NB4 (cell line): ENCODE data around the gene VASH2.

Experiments used
- DNase-seq: peaks from one replicate; pipeline ENCODE4 v3.0.0; 2010; ENCODE audit warnings: low read depth
- H3K4me3 ChIP-seq: one replicate; pipeline ENCODE4 v1.5.1; 2011; ENCODE audit warnings: mild to moderate bottlenecking, low read depth, low read length, moderate library complexity
- MYC ChIP-seq: IDR thresholded peaks from 2 replicates; pipeline ENCODE4 v1.6.1; 2011; ENCODE audit warnings: low read depth, low read length
- POLR2A ChIP-seq: IDR thresholded peaks from 2 replicates; pipeline ENCODE4 v1.6.1; 2011; ENCODE audit warnings: mild to moderate bottlenecking; ENCODE audit not compliant: insufficient read length; ENCODE audit errors: extremely low read depth
- TF ChIP-seq, protein P1 (sequence below): IDR thresholded peaks from 2 replicates; pipeline ENCODE4 v1.6.1; 2011; ENCODE audit warnings: low read depth, low read length
- TF ChIP-seq, protein P2 (sequence below): IDR thresholded peaks from one replicate; pipeline ENCODE4 v1.5.1; 2012; ENCODE audit warnings: low read depth, low read length

VASH2 gene

DNA sequence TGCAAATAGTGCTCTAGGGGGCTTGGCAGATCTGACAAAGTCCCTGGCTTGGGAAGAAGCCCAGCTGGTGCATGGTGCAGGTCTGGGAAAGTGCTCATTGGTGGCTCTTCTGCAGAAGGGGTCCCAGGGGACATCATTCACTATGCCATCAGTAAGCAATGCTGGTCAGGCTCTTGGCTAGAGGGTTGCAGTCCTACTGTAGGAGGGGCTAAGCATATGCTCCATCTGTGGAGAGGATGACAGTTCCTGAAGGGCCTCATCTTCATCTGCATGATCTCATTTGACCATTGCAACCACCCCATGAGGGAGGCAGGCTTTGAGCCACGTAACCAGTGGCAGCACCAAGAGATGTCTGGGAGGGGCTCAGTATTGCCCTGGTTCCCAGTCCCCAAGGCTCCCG lies 31.5 kb upstream of the VASH2 start:
- H3K4me3 ChIP-seq: no peak overlapping the region

DNA sequence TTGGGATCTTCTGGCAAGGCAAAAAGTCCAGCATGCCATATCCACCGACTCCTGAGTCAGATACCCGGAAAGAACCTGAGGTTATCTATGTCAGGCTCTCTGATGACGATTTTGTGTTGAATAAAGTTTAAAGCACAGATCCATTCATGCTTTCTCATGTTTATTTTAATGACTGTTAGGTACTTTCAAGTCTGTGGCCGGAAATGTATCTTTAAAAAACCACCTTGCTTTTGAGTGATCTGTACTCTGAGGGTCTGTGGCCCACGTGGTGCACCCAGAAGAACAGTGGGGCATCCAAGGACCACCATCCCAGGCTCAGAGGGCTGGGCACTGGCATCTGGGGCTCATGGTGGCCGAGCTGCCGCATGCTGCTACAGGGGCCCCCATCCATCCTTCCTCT lies 30.1 kb upstream of the VASH2 start:
- TF ChIP-seq POLR2A: no peak
- TF ChIP-seq, protein P1, sequence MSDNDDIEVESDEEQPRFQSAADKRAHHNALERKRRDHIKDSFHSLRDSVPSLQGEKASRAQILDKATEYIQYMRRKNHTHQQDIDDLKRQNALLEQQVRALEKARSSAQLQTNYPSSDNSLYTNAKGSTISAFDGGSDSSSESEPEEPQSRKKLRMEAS: no peak
- TF ChIP-seq, protein P2, sequence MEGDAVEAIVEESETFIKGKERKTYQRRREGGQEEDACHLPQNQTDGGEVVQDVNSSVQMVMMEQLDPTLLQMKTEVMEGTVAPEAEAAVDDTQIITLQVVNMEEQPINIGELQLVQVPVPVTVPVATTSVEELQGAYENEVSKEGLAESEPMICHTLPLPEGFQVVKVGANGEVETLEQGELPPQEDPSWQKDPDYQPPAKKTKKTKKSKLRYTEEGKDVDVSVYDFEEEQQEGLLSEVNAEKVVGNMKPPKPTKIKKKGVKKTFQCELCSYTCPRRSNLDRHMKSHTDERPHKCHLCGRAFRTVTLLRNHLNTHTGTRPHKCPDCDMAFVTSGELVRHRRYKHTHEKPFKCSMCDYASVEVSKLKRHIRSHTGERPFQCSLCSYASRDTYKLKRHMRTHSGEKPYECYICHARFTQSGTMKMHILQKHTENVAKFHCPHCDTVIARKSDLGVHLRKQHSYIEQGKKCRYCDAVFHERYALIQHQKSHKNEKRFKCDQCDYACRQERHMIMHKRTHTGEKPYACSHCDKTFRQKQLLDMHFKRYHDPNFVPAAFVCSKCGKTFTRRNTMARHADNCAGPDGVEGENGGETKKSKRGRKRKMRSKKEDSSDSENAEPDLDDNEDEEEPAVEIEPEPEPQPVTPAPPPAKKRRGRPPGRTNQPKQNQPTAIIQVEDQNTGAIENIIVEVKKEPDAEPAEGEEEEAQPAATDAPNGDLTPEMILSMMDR: no peak
- no peak for TF ChIP-seq MYC
- no peak overlapping the region for H3K4me3 ChIP-seq
- DNase-seq: no peak

More for the DNA sequence above, 31.5 kb upstream of the VASH2 start:
- TF ChIP-seq MYC (no peak), POLR2A (no peak)
- TF ChIP-seq, protein P2: no peak
- TF ChIP-seq, protein P1: no peak
- DNase-seq: peak; percentile 30

DNA sequence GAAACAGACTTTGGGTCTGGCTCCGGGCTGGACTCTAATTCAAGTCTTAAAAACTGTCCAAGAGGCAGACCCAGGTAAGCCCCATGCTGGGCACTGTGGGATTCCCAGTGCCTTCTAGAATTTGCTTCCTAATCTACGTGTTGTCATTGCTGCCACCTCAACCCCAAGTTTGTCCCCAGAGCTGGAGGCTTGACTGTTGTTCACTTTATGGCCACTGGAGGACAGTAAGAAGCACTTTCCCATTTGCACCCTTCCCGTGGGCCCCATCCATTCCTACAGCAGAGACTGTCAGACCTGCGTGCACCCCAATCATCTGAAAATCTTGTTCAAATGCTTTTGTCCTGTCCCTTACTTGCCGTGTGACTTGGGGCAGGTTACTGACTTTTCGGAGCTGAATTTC lies 29.4 kb upstream of the VASH2 start:
- TF ChIP-seq, protein P2: peak; percentile 62
- TF ChIP-seq, protein P1: no peak
- peak; percentile 41 for DNase-seq
- H3K4me3 ChIP-seq: no peak overlapping the region

DNA sequence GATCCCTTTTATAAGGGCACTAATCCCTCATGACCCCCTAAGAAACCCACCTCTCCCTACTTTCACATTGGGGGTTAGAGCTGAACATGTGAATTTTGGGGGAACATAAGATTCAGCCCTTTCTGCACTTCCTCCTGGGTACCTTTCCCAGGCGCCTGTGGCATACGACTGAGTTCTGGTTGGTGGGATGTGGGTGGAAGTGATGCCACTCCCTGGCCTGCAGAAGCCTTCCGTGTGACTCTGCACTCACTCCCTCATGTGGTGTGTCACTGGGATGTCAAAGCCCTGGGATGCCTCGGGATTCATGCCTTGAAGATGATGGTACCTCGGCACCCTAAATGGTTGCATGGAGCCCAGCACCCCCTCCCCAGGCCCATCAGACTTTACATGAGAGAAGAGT lies 28.3 kb upstream of the VASH2 start:
- TF ChIP-seq MYC (no peak), POLR2A (no peak)
- TF ChIP-seq, protein P2: no peak
- TF ChIP-seq, protein P1: no peak
- H3K4me3 ChIP-seq: no peak overlapping the region
- DNase-seq: no peak

DNA sequence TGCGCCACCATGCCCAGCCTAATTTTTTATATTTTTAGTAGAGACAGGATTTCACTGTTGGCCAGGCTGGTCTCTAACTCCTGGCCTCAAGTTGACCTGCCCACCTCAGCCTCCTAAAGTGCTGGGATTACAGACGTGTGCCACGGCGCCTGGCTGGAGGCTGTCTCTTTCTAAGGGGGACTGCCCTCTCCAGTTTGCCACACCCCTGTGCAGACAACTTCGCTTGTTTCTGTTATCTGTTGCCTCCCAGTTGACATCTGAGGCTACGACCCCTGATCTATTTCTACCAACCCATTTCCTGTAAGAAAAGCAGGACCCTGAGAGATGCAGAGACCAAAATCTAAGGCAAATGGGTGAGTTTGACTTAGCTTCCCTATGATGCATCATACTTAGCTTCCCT lies 24.0 kb upstream of the VASH2 start:
- no peak for DNase-seq
- H3K4me3 ChIP-seq: no peak overlapping the region
- TF ChIP-seq, protein P2: no peak
- TF ChIP-seq POLR2A (no peak), MYC (no peak)
- TF ChIP-seq, protein P1: no peak
